RPMI8226 (cell line): ENCODE measurements around the gene EPHB1.
"Not testable (repeated sequence)": the region's sequence is repeated elsewhere in the genome, so short reads cannot be mapped to it uniquely, and the experiment has no call there.

ENCODE experiments used
- DNase-seq: peaks from one replicate; pipeline ENCODE4 v3.0.0-alpha.2; 2015

EPHB1 gene

GRCh38 chr3:134788283-134788682, 6.8 kb upstream of the EPHB1 start:
- not testable (repeated sequence) for DNase-seq

DNA sequence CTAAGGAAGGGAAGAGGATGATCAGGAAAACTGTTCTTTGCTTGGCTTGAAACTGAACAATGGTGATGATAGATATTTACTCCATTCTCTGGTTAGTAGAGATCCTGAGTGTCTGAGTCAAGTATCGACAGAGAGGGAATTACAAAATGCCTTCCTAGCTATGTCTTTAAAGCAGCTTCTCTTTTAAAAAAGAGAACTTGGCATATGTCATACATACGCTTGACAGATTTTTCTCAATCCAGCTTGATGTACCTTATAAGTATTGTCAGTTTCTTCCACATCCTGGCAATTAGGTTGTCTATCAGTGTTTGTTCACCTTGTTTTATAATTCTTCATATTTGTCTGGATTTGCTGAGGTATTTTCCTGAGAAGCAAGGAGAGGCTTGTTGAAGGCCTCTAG, 5.0 kb upstream of the EPHB1 start:
- DNase-seq = no peak

DNA sequence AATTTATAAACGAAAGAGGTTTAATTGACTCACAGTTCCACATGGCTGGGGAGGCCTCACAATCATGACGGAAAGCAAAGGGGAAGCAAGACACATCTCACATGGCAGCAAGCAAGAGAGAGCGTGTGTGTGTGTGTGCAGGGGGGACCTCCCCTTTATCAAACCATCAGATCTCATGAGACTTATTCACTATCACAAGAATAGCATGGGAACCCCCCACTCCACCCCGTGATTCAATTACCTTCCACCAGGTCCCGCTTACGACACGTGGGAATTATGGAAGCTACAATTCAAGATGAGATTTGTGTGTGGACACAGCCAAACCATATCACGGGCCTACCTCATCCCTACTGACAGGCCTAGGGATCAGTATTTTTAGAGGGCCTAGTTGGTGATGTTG, 3.1 kb upstream of the EPHB1 start:
- no peak for DNase-seq

GRCh38 chr3:134792700-134793099, 2.4 kb upstream of the EPHB1 start:
- no peak for DNase-seq

DNA sequence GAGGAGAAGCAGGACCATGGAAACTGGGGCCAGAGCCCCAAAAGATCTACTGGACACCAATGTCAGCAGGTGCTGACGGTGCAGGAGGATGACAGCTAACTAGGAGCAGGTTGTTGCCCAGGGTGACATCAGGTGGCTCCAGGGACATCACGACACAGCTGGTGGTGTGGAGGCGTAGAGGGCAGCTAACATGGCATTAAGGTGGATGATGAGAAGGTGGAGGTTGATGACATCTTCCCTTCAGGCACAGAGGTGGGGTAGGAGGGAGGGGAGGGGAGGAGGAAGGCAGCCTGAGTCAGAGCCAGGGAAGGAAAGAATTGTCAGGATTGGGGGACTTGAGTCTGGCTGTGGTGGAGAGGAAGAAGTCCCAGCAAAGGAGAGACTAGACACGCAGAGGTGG, 1.5 kb upstream of the EPHB1 start:
- DNase-seq = no peak

DNA sequence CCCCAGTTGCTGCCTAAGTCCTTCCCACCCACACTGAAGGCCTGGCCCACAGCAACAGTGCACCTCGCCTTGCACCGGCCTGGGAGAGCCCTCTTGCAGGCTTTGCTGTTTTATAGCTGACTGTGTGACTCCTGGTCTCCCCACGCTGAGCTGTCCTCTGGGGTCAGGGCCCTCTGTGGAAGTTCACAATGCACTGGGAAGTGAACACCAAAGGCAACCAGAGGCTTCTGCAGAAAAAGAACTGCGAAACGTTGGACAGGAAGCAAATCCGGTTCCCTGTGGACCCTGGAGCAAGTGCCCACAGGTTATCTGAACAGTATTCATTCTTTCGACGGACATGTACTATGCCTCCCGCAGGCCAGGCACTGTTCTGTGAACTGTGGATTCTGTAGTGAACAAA, 737 bp upstream of the EPHB1 start:
- no peak for DNase-seq

- no peak for DNase-seq
These were observed 753 bp downstream of the EPHB1 start for GRCh38 chr3:134795746-134796280.

DNA sequence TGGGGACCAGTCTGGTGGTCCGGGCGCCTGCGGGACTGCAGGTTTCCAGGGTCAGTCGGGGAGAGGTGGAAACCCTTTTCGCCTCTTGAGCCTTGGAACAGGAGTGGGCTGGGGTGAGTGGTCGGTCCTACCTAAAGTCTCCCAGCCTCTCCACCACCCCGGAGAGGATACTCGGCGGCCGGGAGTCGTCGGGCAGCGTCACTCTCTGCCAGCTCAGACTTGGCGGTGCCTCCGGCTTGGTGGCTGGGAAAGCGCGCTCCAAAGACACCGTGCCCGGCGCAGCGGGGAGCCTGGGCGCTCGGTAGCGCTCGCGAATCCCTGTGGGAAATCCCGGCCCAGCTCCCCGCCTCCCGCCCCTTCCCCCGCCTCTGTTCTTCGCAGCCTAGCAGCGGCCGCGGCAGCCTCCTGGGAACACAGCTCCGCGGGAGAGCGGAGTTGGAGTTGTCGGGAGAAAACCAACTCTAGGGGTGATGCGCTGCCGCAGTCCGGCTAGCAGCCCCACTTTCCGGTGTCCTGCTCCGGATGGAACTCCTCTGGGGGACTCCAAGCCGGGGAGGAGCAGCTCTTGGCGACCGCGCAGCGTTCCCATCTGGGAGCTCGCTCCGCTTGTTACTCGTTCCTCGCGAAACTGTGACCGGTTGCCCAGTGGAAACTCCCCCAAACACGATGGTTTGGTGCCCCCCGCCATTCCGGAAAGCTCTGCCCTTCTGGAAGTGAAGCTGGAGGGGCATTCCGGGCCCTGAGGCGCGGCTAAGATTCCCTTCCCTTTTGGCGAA, 1.4 kb downstream of the EPHB1 start:
- no peak for DNase-seq

DNA sequence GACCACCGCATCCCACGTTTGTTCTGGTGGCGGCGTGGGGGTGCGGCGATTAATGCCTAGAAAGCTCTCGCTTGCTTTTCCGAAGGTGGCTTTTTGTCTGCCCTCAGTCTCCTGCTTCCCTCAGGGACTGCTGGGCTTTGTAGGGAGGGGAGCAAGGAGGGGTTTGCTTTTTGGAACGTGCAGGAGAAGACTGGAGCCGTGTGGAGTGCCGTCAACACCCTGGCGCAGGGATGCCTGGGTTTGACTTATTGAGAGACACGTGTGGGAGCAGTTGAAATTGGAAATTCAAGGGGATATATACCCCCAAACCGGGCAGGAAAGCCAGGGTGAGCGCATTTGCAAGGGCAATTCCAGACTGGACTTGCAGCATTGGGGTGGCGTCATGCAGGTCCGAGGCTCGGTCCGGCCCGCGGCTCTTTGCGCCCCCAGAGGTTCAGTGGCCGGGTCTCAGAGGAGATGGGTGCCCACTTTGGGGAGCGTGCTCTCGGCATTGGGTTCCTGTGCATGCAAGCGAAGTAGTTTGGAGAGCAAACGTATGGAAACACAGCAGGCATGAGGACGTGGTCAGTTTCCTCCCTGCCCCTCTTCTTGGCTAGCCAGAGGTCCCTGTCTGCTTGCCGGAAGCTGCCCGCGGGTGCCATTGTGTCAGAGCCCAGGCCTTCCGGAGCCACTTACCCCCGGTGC, 2.1 kb downstream of the EPHB1 start:
- no peak for DNase-seq

DNA sequence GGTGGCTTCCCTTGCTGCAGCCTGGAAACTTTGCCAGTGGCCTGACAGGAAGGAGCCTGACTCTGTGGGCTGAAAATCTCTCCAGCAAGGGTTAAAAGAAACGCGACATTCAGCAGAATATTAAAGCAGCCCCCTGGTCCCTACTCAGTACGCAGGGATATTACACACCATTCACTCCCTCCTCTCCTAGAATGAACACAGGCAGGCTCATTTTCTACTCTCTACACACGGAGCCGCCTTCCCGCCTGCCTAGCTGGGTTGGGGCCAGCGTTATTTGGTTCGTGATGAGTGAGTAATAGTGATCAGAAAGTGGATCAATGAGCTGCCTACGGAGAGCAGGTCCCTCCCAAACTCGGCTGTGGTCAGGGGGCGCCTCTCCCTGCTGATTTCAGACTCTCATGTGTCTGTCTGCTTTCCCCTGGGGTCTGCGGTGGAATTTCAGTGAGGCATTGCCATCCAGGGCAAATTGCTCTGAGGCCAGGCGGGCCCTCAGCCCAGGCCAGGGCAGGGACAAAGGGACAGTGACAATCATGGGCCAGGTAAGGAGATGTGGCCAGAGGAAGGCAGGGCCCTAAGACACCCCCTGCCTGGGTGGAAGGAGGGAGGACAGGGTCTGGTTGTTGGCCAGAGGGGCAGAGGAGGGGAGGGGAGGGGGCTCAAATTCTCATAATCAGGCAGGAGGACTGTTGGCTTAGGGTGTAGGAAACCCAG, 2.8 kb downstream of the EPHB1 start:
- no peak for DNase-seq

- no peak for DNase-seq
These were observed 3.7 kb downstream of the EPHB1 start for GRCh38 chr3:134798681-134799311.

DNA sequence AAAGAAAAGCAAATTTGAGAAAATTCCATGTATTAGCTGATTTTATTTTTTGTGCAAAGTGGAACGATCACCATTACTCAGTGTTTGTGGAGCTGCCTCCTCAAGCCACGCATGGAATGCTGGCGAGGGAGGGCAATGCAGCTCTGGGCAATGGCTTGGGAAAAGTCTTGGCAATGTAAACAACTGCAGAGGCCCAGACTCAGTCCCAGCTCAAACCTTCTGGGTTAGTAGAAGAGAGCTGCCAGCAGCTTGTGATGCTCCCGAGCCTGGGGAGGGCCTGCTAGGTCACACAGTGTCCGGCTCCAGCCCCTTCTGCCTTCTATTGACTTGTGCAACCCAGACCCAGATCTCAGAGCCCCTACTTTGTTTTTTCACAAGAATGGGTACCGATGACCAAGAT, 4.3 kb downstream of the EPHB1 start:
- no peak for DNase-seq

DNA sequence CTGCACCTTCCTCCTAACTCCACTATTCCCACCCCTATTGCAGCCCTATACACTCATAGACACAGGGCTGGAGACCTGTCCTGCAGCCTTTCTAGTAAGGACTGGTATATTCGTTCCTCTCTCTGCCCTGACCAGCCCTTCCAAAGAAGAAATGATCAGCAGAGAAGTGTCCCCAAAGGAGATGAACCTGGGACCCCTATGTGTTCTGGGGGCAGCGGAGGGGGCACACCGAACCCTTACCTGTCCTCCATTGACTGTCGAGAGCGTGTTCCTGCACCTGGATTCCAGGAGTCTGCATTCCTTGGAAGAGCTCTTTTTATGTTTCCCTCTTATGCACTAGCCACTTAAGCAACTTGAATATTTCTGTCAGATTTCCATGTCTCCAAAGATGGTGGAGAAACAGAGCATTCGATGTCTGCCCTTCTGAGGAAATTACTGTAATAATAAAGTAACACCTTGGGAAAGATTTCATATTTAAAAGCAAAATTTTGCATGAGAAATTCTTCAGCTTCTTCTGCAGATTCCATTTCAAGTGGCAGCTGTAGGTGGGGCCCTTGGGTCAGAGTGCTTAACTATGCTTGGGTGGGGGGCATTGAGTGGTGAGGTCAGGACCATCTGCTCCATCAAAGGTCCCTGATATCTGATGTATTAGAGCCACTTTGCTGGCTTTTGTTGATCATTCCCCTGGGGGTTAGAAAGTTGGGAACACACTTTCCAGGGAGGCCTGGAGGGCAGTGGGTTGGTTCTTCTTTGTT, 6.3 kb downstream of the EPHB1 start:
- no peak for DNase-seq

DNA sequence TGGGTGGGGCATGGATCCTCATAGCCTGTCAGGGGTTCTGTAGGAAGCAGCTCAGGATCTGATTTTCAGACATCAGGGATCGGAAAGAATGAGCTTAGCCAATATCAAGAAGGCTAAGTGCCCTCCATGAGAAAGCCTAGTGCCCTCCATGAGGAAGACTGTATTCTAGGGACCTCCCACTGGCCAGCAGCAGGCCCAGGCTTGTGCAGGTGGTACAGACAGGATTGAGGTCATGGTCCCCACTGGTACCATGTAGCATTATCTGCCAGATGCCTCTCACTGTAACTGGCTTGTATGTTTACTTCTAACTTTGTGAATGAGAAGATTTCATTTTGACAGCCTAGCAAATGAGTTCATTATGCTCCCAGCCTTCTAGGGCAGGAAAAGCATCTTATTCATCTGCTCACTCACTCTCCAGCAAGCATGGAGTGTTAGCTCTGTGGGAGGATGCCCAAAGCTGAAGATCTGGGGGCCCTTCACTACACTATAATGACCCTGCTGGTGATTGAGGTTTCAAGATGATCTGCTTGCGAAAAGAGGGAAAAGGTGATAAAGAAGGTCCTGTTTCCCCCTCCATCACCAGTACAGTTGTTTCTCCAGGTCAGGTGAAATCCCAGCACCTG, 7.5 kb downstream of the EPHB1 start:
- DNase-seq = no peak

DNA sequence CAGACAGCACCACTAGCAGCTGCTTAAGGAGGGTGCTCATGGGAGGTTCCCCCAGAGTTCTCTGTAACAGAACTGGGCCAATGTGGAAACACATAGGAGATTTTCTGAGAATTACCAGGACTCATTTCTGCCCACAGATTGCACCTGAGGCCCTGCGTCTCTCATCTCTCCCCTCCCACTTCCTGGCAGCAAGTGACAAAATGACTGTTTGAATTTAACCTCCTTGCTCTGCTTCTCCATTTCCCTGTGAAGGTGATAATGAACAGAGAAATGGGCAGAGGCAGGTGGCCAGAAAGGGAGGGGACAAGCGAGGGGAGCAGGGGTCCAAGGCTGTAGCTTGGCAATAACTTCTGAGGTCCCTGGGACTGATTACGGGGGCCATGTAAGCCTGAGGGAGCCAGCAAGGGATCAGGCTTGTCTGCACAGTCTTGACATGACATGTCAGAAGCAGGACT, 8.0 kb downstream of the EPHB1 start:
- no peak for DNase-seq

DNA sequence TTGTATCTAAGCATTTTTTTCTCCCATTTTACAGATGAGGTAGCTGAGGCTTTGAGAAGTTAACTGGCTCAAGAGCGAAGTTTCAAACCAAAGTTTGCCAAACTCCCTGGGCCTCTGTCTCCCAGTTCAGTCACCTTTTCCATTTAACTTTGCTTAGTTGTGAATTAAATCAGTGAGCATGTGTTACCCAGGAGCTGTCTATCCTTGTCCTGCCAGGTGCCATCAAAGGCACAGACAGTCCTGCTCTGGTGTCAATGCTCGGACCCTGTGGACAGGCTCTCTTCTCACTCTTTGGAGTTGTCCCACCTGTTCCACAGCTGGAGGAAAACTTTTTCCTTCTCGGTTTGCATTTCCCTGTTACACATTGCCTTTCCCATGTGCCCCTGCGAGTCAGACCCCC, 8.6 kb downstream of the EPHB1 start:
- DNase-seq = no peak

GRCh38 chr3:134804508-134805480, 9.7 kb downstream of the EPHB1 start:
- DNase-seq = no peak

DNA sequence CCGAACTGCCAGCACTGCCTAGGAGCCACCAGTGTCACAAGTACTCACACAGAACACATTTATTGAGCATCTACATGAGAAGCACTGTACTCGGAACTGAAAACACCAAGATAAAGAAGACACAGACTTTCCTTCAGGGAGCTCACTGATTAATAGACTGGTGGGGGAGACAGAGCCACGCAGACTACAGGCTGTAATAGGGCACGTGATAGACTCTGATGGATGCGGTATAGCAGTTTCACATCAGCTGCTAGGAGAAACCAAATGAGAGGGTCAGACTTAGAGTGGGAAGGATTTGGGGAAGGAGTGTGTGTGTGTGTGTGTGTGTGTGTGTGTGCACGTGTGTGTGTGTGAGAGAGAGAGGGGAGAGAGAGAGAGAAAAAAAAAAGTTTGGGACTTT, 12.1 kb downstream of the EPHB1 start:
- DNase-seq = no peak

- DNase-seq = no peak
These were observed 13.8 kb downstream of the EPHB1 start for GRCh38 chr3:134808835-134809234.

GRCh38 chr3:134809427-134810051, 14.5 kb downstream of the EPHB1 start:
- DNase-seq = no peak
